ENCODE results near the gene BID.

Gene BID

GRCh38 chr22:17774206-17774925 lies at the start of gene BID:
BID (minus strand) TSS chr22:17774469; CDS start chr22:17750116, 24,353 bp downstream.
- no peak for DNase-seq (ENCODE audit: low spot score)

- no peak for DNase-seq (ENCODE audit: low spot score)
Observed at GRCh38 chr22:17823964-17824363, 49.7 kb upstream of the BID start.

- no peak for DNase-seq (ENCODE audit: low spot score)
Observed at GRCh38 chr22:17823226-17823625, 49.0 kb upstream of the BID start.

- no peak for DNase-seq (ENCODE audit: low spot score)
Observed at GRCh38 chr22:17822087-17822486, 47.8 kb upstream of the BID start.

- no peak for DNase-seq (ENCODE audit: low spot score)
Observed at GRCh38 chr22:17820879-17821439, 46.7 kb upstream of the BID start.

GRCh38 chr22:17818649-17819048 lies 44.4 kb upstream of the BID start:
- no peak for DNase-seq (ENCODE audit: low spot score)

GRCh38 chr22:17818180-17818579 lies 43.9 kb upstream of the BID start:
- no peak for DNase-seq (ENCODE audit: low spot score)

GRCh38 chr22:17817511-17818065 lies 43.3 kb upstream of the BID start:
- no peak for DNase-seq (ENCODE audit: low spot score)

GRCh38 chr22:17817079-17817478 lies 42.8 kb upstream of the BID start:
- no peak for DNase-seq (ENCODE audit: low spot score)

GRCh38 chr22:17816649-17817048 lies 42.4 kb upstream of the BID start:
- DNase-seq (ENCODE audit: low spot score), result no peak

- DNase-seq (ENCODE audit: low spot score), result no peak
Observed at GRCh38 chr22:17815703-17816254, 41.5 kb upstream of the BID start.

- no peak for DNase-seq (ENCODE audit: low spot score)
Observed at GRCh38 chr22:17814830-17815229, 40.6 kb upstream of the BID start.

- no peak for DNase-seq (ENCODE audit: low spot score)
Observed at GRCh38 chr22:17814084-17814483, 39.8 kb upstream of the BID start.

GRCh38 chr22:17811119-17811518 lies 36.9 kb upstream of the BID start:
- DNase-seq (ENCODE audit: low spot score), result no peak

GRCh38 chr22:17810570-17811116 lies 36.4 kb upstream of the BID start:
- no peak for DNase-seq (ENCODE audit: low spot score)

- DNase-seq (ENCODE audit: low spot score), result no peak
Observed at GRCh38 chr22:17808693-17809403, 34.6 kb upstream of the BID start.

- no peak for DNase-seq (ENCODE audit: low spot score)
Observed at GRCh38 chr22:17807578-17808410, 33.5 kb upstream of the BID start.

GRCh38 chr22:17807086-17807485 lies 32.8 kb upstream of the BID start:
- DNase-seq (ENCODE audit: low spot score), result no peak

GRCh38 chr22:17806437-17806836 lies 32.2 kb upstream of the BID start:
- DNase-seq (ENCODE audit: low spot score), result no peak

- no peak for DNase-seq (ENCODE audit: low spot score)
Observed at GRCh38 chr22:17804331-17805080, 30.2 kb upstream of the BID start.

Measured in pons (tissue), 1 donor.